Glomerular visceral epithelial cell (primary cell): ENCODE data around the gene PHKB.

ENCODE experiments used
- DNase-seq: peaks from one replicate; pipeline ENCODE4 v3.0.0-alpha.2; 2016; ENCODE audit errors: extremely low spot score

Gene PHKB

DNA sequence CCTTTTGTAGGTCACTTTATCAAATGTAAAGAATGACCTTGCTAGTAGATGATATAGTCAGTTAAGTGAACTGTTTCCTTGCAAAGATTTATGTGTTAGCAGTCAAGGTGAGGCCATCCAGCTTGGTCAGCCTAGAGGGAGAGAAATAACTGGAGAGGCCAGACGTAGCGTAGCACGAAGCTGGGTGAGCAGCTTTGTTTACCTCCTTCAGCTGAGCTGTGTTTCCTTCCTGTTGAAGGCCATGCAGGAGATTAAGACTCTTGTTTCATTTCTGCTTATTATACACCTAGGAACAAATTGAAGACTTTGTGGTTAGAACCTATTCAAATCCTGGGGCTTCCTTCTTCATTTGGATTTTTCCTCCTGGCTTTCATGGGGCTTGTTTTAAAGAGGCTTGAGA lies 267.1 kb downstream of the PHKB start:
- no peak for DNase-seq

DNA sequence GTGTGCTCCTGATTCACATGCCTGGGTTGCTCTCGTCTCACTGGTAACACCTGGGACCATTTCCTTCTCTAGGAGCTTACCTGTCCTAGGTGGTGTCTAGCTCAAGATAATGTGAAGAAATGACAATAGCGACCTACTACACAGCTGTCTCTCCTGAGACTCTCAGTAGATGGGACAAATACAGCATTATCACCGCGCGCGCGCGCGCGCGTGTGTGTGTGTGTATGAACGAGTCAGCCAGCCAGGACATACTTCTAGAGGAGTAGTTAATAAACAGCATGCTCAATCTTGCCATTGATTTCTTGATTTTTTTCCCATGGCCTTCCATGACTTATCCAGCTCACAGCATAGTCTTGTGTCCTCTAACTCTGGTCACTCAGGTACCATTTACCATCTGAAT lies 268.6 kb downstream of the PHKB start:
- DNase-seq = no peak

DNA sequence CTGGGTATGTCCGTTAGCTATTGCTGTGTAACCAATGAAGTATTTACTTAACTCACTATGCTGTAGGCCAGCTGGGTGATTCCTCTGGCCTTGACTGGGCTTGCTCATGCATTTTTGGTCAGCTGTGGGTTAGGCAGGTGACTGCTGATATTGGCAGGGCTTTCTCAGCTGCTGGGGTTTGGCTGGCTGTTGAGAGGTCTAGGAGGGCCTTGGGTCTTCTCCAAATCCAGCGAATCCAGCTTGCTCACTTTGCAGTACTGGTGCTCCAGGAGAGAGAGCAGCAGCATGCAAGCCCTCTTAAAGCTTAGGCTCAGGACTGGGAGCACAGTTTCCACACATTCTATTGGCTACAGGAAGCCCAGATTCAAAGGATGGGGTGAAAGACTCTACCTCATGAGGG lies 270.1 kb downstream of the PHKB start:
- peak; percentile 2 for DNase-seq

- DNase-seq = peak; percentile 0
These were observed 271.0 kb downstream of the PHKB start for GRCh38 chr16:47732122-47732521.

- DNase-seq = peak; percentile 49
These were observed 271.5 kb downstream of the PHKB start for GRCh38 chr16:47732523-47733111.

DNA sequence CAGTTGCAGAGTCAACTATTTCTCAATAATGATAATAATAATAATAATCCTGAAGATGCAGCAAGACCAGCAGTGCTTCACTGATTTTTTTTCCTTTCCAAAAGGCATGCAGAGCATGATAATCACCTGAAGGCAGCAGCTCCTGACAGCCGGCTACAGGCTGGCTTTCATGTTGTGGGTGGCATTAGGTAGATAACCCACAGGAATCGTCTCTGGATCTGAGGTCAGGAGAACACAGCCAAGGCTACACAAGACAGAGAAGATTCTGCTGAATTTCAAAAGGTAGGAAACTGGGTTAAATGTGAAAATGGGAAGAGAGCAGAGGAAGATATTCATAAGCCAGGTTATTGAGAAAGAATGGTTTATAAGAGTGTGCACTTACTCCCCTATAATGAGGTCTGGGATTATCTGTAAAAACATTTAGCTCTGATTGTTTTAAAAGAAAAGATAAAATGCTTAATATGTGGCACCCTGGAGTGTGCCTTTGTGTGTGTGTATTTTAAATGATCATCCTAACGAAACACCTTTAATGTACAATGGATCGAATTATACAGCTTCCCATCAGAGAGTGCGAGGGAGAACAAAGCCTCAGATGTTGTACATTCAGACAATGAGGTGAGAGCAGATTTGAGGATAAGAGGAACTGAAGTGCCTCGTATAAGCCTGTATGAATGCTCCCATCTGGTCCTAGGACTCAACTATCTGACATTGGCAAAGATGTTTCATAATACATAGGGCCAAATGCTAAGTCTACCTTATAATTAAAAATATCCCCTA lies 273.1 kb downstream of the PHKB start:
- DNase-seq = no peak

DNA sequence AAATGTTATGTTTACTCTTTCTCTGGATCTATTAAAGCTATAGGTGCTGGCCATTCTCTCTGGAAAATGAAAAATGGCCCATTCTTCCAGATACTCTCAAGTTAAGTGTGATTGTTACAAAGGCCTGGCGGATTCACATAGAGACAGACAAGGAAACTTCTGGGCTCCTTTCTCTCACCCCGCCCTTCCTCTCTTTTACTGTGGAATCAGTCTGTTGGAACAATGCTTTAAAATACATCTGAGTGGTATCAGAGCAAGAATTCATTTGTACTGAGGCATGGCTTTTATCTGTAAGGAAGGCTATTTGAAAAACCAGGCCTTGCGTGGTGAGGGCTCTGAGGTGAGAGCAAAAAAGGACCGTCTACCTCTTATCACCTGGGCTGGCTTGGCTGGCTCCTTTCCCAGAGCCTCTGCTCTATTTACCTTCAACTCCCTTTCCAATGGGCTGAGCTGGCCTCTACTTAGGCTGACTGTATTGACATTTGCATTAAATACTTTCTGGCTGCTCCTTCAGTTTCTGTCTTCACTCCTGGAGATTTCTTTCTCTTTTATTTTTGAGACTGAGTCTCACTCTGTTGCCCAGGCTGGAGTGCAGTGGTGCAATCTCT lies 274.0 kb downstream of the PHKB start:
- no peak for DNase-seq

GRCh38 chr16:47750371-47750770 lies 289.2 kb downstream of the PHKB start:
- no peak for DNase-seq
